HT1080 (cell line): ENCODE data around the gene ZGPAT. TPM values are rescaled to one million over a fixed set of nuclear protein-coding genes. Genes with fewer than 3 reads are reported as not detected.

Source experiments
- DNase-seq: peaks from one replicate; pipeline ENCODE4 v3.0.0-alpha.2; 2015; ENCODE audit warnings: low read depth
- total RNA-seq: library from RNA; depleted of rRNA; stranded (reverse); fragments of >200 nt; shearing (Covaris generic); gene quantifications from 2 replicates; pipeline ENCODE4 v1.2.3, GENCODE V29; 2014

ZGPAT gene
- total RNA-seq, 1 experiment from 2014 or later: 29.1 TPM

- DNase-seq: no peak
These were observed 34.7 kb downstream of the ZGPAT start for GRCh38 chr20:63742381-63743024.

GRCh38 chr20:63743210-63743970 lies 35.6 kb downstream of the ZGPAT start:
- no peak for DNase-seq

- no peak for DNase-seq
These were observed 36.3 kb downstream of the ZGPAT start for GRCh38 chr20:63744158-63744557.

- no peak for DNase-seq
These were observed 37.0 kb downstream of the ZGPAT start for GRCh38 chr20:63744574-63745423.

DNA sequence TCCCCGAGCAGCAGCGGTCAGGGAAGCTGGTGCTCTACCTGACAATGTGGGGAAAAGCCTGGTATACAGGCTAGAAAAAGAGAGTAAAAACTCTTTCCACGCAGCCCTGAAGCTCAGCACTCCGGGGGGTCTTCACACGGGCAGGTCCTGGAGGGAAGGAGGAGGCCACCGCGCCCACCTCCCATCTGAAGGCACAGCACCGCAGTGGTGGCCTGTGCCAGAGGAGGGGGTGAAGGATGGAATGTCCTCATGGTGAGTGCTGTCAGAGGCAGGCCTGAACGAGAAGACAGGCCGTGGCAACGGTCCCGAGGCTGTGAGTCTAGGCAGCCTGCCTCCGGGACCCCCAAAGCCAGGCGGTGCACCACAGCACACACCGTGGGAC lies 37.6 kb downstream of the ZGPAT start:
- DNase-seq: no peak

DNA sequence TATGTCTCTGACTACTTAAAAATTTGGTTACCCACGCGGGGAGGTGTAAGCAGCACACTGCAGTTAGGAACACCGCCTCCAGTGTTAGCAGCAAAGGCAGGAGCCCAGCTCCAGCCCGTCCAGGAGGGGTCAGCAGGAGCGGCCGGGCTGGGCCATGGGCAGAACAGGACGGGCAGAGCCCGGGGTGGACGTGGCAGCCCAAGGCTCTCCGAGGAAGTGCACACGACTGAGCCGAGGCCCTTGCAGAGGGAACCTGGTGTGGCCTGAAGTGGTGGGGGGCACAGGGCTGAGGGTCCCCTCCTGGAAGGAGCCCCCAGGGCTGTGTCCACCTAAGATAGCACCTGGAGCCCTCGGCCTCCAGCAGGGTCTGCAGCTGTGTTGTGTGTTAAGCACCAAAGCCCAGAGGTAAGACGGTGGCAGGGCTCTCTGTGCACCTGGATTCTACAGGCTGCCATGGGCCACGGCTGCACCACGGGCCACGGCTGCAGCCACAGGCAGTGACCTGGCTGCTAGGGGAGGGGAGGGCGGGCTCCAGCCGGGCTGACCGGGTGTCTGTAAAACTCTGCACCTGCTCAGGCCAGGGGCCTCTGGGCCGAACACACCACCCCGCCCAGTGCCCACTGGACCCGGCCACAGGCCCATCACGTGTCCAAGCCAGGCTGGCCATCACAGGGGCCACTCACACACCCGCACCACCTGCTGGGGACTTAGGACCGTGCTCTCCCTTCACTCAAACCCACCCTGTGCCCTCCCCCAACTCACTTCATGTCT lies 38.3 kb downstream of the ZGPAT start:
- DNase-seq: no peak

DNA sequence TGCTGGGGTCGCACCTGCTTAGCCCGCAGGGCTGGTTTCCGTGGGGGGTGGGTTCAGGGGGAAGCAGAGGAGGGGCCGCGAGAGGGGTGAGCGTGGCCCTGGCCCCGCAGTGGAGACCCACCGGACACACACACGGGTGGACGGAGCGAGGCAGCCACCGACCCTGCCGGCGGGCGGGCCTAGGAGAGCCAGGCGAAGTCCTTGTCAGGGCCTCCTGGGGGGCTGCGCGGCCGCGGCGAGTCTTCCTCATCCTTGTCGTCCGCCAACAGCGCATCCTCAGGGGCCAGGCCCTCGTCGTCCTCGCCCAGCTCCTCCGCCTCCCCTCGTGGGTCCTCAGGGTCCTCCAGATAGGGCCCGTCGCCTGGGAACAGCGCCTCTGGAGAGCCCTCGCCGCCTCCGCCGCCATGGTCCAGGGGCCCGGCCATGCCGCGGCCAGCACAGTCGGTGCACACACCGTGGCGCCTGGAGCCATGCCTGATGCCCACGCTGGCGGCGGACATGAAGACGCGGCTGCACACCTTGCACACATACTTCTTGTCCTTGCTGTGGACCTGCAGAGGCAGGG lies 39.0 kb downstream of the ZGPAT start:
- DNase-seq: no peak

DNA sequence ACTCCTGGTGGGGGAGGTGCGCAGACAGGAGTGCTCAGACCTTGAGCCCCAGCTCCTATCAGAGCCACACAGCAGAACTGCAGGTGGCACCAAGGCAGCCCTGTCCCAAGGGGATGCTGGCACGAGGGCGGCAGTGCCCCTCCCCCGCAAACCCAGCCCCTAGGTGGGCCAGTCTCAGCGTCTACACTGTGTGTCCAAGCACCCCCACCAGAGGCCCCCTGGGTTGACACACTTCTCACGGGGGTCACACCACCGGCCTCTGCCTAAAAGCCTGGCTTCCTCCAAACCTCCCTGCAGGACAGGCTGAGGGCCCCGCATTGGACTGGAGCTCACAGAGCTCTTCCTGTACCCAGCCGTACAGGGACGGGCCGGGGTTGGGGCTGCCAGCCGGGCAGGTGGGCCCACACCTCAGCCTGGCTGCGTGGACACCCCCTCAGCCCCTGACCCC lies 39.8 kb downstream of the ZGPAT start:
- DNase-seq: no peak

GRCh38 chr20:63748070-63748933 lies 40.5 kb downstream of the ZGPAT start:
- DNase-seq: no peak

GRCh38 chr20:63748934-63749270 lies 41.1 kb downstream of the ZGPAT start:
- DNase-seq: no peak

DNA sequence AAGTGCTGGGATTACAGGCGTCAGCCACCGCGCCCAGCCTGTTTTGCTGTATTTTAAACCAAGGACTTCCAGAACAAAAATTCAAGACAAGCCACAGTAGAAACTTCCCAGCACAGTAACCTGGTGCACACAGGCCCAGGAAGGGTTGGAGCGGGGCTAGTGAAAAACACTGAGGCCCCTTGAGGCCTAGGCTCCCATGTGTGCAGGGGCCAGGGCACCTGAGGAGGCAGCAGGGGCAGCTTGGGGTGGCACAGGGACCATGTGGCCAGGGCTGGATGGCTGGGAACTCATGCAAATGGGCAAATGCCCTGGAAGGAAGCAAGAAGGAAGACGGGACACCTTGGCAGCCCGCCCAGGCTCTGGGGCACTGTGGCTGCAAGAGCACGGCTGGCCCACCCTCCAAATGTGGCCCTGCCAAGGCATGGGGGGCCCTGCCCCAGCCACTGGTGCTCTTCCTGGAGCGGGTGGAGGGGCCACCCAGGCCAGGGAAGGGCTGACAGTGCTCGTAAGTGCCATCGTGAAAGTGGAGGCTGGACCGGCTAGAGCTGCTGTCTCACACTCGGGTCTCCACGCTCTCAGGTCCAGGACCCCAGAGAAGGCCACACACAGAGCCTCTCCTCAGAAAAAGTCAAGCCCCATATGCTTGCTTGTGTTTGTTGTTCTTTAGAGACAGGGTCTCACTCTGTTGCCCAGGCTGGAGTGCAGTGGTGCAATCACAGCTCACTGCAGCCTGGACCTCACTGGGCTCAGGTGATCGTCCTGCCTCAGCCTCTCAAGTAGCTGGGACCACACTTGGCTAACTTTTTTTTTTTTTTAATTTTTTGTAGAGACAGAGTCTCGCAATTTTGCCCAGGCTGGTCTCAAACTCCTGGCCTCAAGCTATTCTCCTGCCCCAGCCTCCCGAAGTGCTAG lies 42.0 kb downstream of the ZGPAT start:
- DNase-seq: no peak

GRCh38 chr20:63750807-63751470 lies 43.1 kb downstream of the ZGPAT start:
- DNase-seq: no peak

DNA sequence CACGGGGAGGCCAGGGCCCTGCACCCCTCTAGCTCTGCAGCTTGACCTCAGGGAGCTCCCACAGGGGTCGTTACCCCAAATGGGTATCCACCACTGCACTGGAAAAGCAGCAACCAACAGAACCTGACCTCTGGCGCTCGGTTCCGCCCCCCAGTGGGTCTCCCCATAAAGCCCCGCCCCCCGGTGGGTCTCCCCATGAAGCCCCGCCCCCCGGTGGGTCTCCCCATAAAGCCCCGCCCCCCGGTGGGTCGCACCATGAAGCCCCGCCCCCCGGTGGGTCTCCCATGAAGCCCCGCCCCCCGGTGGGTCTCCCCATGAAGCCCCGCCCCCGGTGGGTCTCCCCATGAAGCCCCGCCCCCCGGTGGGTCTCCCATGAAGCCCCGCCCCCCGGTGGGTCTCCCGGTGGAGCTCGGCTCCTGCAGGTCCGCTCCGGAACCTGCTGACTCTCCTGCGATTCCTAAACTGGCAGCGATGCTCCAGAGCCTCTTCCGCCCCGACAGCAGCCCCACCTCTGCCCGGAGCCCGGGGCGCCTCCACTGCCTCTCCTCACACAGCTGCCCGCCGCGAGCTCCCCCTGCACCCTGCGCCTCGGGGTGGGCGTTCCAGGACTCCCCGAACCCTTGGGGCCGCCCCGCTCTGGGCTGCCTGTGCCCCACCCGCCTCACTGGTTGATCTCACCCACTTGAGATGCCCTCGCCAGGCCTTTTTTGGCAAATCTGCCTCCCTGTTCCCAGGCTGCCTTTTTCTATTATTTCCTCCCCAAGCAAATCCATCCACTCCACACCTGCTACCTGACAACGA lies 43.8 kb downstream of the ZGPAT start:
- no peak for DNase-seq

- DNase-seq: no peak
These were observed 44.7 kb downstream of the ZGPAT start for GRCh38 chr20:63752411-63753101.

DNA sequence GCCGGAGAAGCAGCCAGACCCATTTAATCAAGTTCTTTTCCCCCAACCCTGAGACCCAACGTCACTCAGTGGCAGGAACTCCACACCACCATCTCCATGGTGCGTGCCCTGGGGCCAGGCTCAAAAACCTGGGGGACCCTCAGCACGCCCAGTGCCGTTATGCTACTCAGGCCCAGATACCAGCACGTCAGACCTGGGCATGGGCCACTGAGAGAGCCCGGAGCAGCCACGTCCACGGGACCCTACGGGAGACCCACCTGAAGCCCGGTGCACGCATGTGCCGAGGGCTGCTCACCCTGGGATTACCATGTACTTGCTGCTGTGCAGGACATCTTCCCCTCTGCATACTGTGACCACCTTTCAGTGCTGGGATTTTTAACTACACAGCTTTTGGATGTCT lies 45.5 kb downstream of the ZGPAT start:
- DNase-seq: no peak

DNA sequence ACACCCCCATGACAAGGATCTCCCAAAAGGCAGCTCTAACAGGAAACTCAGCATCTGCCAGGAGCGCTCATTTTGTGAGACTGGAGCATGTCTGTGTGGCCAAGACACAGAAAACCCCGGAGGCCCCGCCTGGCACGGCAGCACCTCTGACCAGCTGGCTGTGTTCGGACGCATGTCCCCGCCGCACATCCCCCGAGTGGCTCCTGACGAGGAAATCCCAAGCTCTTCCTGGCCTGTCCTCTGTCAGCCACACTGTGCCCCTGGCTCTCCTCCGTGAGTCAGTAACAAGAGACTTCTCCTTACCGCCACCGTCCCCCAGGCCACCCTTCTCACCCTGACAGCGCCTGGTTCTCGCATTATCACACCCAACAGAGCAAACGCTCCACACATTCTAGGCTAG lies 46.2 kb downstream of the ZGPAT start:
- DNase-seq: no peak
